Measurements from ENCODE around the gene KLHDC3. TPM values are rescaled to one million over a fixed set of nuclear protein-coding genes. Genes with fewer than 3 reads are reported as not detected.

The KLHDC3 gene
- total and polyA plus RNA-seq, 9 of the 15 experiments (the other 6 are each of a cell fraction or from before 2014, with no cell fraction given): 4.5 to 171 (median 107) TPM

GRCh38 chr6:43029120-43029519 lies 15.1 kb downstream of the KLHDC3 start:
- H3K36me3 ChIP-seq (ENCODE audit: control insufficient read depth, insufficient read depth, low read length): peaks cover 77% of the 10 kb centered on the region
- peaks cover 9% of the 10 kb centered on the region for H3K79me2 ChIP-seq (ENCODE audit: control insufficient read depth, insufficient read depth, low read length)
- 94% methylated on average over 9 of the region's 9 CpGs for whole genome bisulfite sequencing (ENCODE audit: insufficient coverage, low coverage, missing lambda C conversion rate)
- no peak overlapping the region for H3K4me2 ChIP-seq (ENCODE audit: insufficient read depth, low read length)
- H3K4me1 ChIP-seq (replicated peaks in 1 of 2; ENCODE audit: control insufficient read depth in 2 of 2, insufficient read depth in 2 of 2, low read length in 2 of 2): no peaks in the 10 kb centered on the region
- H3K27me3 ChIP-seq (ENCODE audit: control insufficient read depth in 2 of 2, insufficient read depth in 2 of 2, low read length in 2 of 2): no peaks in the 10 kb centered on the region
- intact Hi-C loops (cut with micrococcal nuclease) (no loop called here), in situ Hi-C loops (cut with MboI) (no loop called here)
- ATAC-seq: no peak
- H3K9me3 ChIP-seq (replicated peaks; ENCODE audit: control insufficient read depth, insufficient read depth, low read depth, low read length): no peaks in the 10 kb centered on the region
- BruUV-seq (replicated peaks): TSS peak; percentile 30
- H3K27ac ChIP-seq (ENCODE audit: extremely low read depth, low read depth, low read length): no peak overlapping the region
- H3K9me1 ChIP-seq (ENCODE audit: control insufficient read depth, insufficient read depth, low read length): no peaks in the 10 kb centered on the region
- H3K4me3 ChIP-seq: no peak overlapping the region
- no peak for FAIRE-seq
- no peak overlapping the region for H2AFZ ChIP-seq (ENCODE audit: low read depth, low read length)
- DNase-seq (ENCODE audit: extremely low read depth in 1 of 4, low spot score in 3 of 4): no peak
- CTCF ChIA-PET (ENCODE audit: low intra/inter-chr PET ratio): no interaction called here
- H3K9ac ChIP-seq (ENCODE audit: insufficient read depth in 1 of 2, low read depth in 2 of 2, low read length in 2 of 2): no peak overlapping the region
- POLR2A ChIA-PET: interaction anchor here (0.6 to 1.9 kb wide), 9 partner anchors 8 to 115 kb away, joined by 3 to 7 read pairs (median 4); partner anchors contain the start of gene RRP36
- H4K20me1 ChIP-seq (replicated peaks; ENCODE audit: control insufficient read depth, insufficient read depth, low read length): no peaks in the 10 kb centered on the region
- no peak for TF ChIP-seq ZC3H4 (CRISPR knock-in tag; IDR thresholded peaks at IDR 0.05; ENCODE audit: borderline replicate concordance)
- no peak for TF ChIP-seq BRF2 (IDR thresholded peaks at IDR 0.05; ENCODE audit: borderline replicate concordance, insufficient read depth, insufficient read length)
- no peak for TF ChIP-seq LEF1 (IDR thresholded peaks at IDR 0.05)
- TF ChIP-seq AFF4 (CRISPR knock-in tag; IDR thresholded peaks at IDR 0.05): no peak
- no peak for TF ChIP-seq PCBP1 (IDR thresholded peaks at IDR 0.05; ENCODE audit: low read depth, low read length, poor library complexity, severe bottlenecking)
- no peak for TF ChIP-seq MCM7 (IDR thresholded peaks at IDR 0.05)
- TF ChIP-seq RREB1 (CRISPR knock-in tag; IDR thresholded peaks at IDR 0.05): no peak
- no peak for TF ChIP-seq ZNF695 (CRISPR knock-in tag; IDR thresholded peaks at IDR 0.05)
- no peak for TF ChIP-seq ZBTB2 (IDR thresholded peaks at IDR 0.05)
- no peak for TF ChIP-seq ELF1 (tag; IDR thresholded peaks at IDR 0.05)
